Panc1 (cell line): Measurements from ENCODE around the gene LIPA. TPM values are rescaled to one million over a fixed set of nuclear protein-coding genes. Genes with fewer than 3 reads are reported as not detected.

Experiments
- ATAC-seq: fragments of 200-7000 bp; cut with Tn5 transposase; 2 replicates; pipeline ENCODE4 v1.9.1; 2020; ENCODE audit warnings: mild to moderate bottlenecking, moderate library complexity
- BruUV-seq: library from RNA; stranded (reverse); fragments of 400-500 nt; replicated peaks from 2 replicates; lab custom pipeline; 2021; lab: Mats Ljungman, UMichigan
- CTCF ChIA-PET: fragments of 300-600 bp; sonication (Branson Sonifier 250); formaldehyde crosslinking; loops from one replicate; lab custom pipeline; 2022; ENCODE audit warnings: antibody characterized with exemption; lab: Charles Lee
- POLR2A ChIA-PET: fragments of 300-600 bp; sonication (Branson Sonifier 250); formaldehyde crosslinking; loops from one replicate; lab custom pipeline; 2022; ENCODE audit warnings: antibody characterized with exemption; lab: Charles Lee
- DNase-seq: peaks from one replicate; pipeline ENCODE4 v3.0.0-alpha.2; 2010; ENCODE audit warnings: low read depth, low spot score
- H3K27ac ChIP-seq: 2 replicates; pipeline ENCODE4 v1.5.1; 2011; ENCODE audit warnings: mild to moderate bottlenecking, low read length, inconsistent platforms
- H3K27me3 ChIP-seq: fragments of 200-500 bp; sonication (Bioruptor generic); 2 replicates; pipeline ENCODE4 v1.6.0; 2014; ENCODE audit warnings: low read length, inconsistent platforms; ENCODE audit not compliant: control insufficient read depth, insufficient read depth
- H3K36me3 ChIP-seq: fragments of 200-500 bp; sonication (Bioruptor generic); 2 replicates; pipeline ENCODE4 v1.5.1; 2014; ENCODE audit warnings: inconsistent platforms, mild to moderate bottlenecking, low read length, moderate library complexity; ENCODE audit not compliant: control insufficient read depth, insufficient read depth
- H3K4me1 ChIP-seq: 2 replicates; pipeline ENCODE4 v1.5.1; 2011; ENCODE audit warnings: inconsistent platforms, mild to moderate bottlenecking, low read length, moderate library complexity; ENCODE audit not compliant: control insufficient read depth, insufficient read depth
- H3K4me3 ChIP-seq, 2 experiments: 2 replicates each; pipeline ENCODE4 v1.5.1; 2011 to 2012; ENCODE audit warnings: low read depth in 2 of 2, low read length in 2 of 2, mild to moderate bottlenecking in 2 of 2, inconsistent platforms in 1 of 2, moderate library complexity in 1 of 2
- H3K9me3 ChIP-seq: fragments of 200-500 bp; sonication (Bioruptor generic); 2 replicates; pipeline ENCODE4 v1.5.1; 2014; ENCODE audit warnings: low read depth, mild to moderate bottlenecking, inconsistent platforms, low read length, moderate library complexity; ENCODE audit not compliant: control insufficient read depth, insufficient read depth
- CTCF ChIP-seq: fragments of 450-650 bp; IDR thresholded peaks from 2 replicates; pipeline ENCODE4 v1.5.1; 2017; ENCODE audit warnings: mild to moderate bottlenecking
- POLR2AphosphoS5 ChIP-seq: IDR thresholded peaks from 2 replicates; pipeline ENCODE4 v1.6.1; 2012; ENCODE audit warnings: mild to moderate bottlenecking, low read depth, low read length, moderate library complexity
- REST ChIP-seq, 2 experiments: IDR thresholded peaks; 2 replicates each; pipeline ENCODE4 v1.6.1; 2011 to 2012; ENCODE audit warnings: low read depth in 2 of 2, control low read depth in 1 of 2, low read length in 1 of 2, mild to moderate bottlenecking in 1 of 2, moderate library complexity in 1 of 2; ENCODE audit not compliant: insufficient read depth in 1 of 2
- SIN3A ChIP-seq: IDR thresholded peaks from 2 replicates; pipeline ENCODE4 v1.6.1; 2012; ENCODE audit warnings: low read depth, mild to moderate bottlenecking, low read length, moderate library complexity, borderline replicate concordance; ENCODE audit not compliant: insufficient read depth
- in situ Hi-C: cut with HindIII; loops from 2 replicates; pipeline ENCODE4 v1.10.0; 2016; ENCODE audit warnings: low sequenced_read_pairs, low pct_unique_long_range_greater_than_20kb
- intact Hi-C: fragments of 100-400 bp; cut with micrococcal nuclease; formaldehyde crosslinking; loops from one replicate; pipeline ENCODE4 v1.10.0; 2022; ENCODE audit not compliant: unreplicated experiment
- total RNA-seq: library from RNA; stranded (reverse); gene quantifications from one replicate; pipeline ENCODE4 v1.2.1, GENCODE V29; 2021; ENCODE audit not compliant: unreplicated experiment

The LIPA gene
- total RNA-seq, 1 experiment from 2014 or later = 172 TPM

GRCh38 chr10:89189211-89189734 is 62.3 kb downstream of the LIPA start:
- CTCF ChIA-PET = no interaction called here

GRCh38 chr10:89185658-89186057 is 65.9 kb downstream of the LIPA start:
- in situ Hi-C loops = no loop called here
- no TSS peak for BruUV-seq
- ATAC-seq = no peak

More at GRCh38 chr10:89189211-89189734, 62.3 kb downstream of the LIPA start:
- H3K36me3 ChIP-seq = no peaks in the 10 kb centered on the region
- POLR2A ChIA-PET = no interaction called here
- in situ Hi-C loops = no loop called here
- H3K27ac ChIP-seq = no peak overlapping the region
- no peak overlapping the region for H3K4me3 ChIP-seq
- DNase-seq = no peak
- H3K27me3 ChIP-seq = peaks cover under 1% of the 10 kb centered on the region; the same call in 1 of the 2 replicates
- intact Hi-C loops = no loop called here
- ATAC-seq = no peak
- no peak for TF ChIP-seq POLR2AphosphoS5
- no TSS peak for BruUV-seq
- H3K9me3 ChIP-seq = no peaks in the 10 kb centered on the region
- no peaks in the 10 kb centered on the region for H3K4me1 ChIP-seq

More at GRCh38 chr10:89185658-89186057, 65.9 kb downstream of the LIPA start:
- Histone ChIP-seq H3K4me3 (no peak overlapping the region), H3K4me1 (no peaks in the 10 kb centered on the region), H3K27ac (no peak overlapping the region), H3K9me3 (no peaks in the 10 kb centered on the region), H3K27me3 (peaks cover 2% of the 10 kb centered on the region; the same call in 1 of the 2 replicates), H3K36me3 (no peaks in the 10 kb centered on the region)
- ChIA-PET CTCF (no interaction called here), POLR2A (no interaction called here)
- TF ChIP-seq CTCF (no peak), SIN3A (no peak), REST (IDR thresholded peaks at IDR 0.05; ENCODE audit: insufficient read depth in 1 of 2, low read depth in 2 of 2, low read length in 1 of 2) (no peak), POLR2AphosphoS5 (no peak)
- intact Hi-C loops = no loop called here
- DNase-seq = no peak
